Glomerular visceral epithelial cell (primary cell): Measurements from ENCODE around the gene SERPINA1.

Experiments used
- DNase-seq: peaks from one replicate; pipeline ENCODE4 v3.0.0-alpha.2; 2016; ENCODE audit errors: extremely low spot score

SERPINA1 gene

DNA sequence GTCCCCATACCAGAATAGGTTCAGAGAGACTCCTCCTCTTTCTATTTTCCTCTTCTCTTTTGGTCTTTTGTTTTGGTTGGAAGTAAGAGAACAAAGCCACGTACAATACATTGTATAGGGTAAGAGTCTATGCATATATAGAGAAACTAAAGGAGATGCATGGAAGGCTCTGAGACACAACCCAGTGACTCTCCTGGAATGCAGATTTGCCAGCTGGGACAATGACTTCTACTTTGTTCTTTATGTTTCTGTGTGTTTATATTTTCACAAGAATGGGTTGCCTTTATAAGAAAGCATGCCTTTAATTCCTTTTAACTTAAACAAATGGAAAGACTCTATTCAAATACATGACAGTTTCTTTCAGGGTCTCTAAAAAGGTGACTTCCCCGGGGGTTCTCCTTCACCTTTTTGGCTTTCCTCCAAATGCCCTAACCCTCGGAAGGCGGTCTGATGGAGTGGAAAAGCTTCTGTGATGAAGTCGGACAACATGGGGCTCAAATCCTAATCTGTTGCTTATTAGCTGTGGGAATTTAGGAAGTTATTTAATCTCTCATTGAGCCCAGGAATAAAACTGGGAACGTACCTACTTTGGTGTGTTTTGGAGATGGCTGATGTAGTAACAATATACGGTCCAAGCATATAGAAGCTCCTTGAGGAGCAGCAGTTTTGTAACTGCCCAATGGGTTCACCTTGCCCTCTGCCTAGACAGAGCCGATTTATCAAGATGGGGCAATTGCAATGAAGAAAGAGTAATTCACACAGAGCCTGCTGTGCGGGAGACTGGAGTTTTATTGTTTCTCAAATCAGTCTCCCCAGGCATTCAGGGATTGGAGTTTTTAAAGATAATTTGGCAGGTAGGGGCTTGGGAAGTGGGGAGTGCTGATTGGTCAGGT lies 9.1 kb upstream of the SERPINA1 start:
- no peak for DNase-seq

DNA sequence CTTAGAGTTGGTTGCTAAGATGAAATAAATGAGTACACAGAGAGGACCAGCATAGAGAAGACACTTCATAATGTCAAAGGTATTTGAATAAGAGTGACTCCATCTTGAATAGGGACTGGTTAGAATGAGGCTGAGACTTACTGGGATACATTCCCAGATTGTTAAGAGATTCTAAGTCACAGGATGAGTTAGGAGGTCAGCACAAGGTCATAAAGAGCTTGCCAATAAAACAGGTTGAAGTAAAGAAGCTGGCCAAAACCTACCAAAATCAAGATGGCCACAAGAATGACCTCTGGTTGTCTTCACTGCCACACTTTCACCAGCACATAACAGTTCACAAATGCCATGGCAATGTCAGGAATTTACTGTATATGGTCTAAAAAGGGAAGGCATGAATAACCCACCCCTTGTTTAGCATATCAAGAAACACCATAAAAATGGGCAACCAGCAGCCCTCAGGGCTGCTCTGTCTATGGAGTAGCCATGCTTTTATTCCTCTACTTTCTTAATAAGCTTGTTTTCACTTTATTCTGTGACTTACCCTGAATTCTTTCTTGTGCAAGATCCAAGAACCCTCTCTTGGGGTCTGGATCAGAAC lies 8.3 kb upstream of the SERPINA1 start:
- DNase-seq: no peak

DNA sequence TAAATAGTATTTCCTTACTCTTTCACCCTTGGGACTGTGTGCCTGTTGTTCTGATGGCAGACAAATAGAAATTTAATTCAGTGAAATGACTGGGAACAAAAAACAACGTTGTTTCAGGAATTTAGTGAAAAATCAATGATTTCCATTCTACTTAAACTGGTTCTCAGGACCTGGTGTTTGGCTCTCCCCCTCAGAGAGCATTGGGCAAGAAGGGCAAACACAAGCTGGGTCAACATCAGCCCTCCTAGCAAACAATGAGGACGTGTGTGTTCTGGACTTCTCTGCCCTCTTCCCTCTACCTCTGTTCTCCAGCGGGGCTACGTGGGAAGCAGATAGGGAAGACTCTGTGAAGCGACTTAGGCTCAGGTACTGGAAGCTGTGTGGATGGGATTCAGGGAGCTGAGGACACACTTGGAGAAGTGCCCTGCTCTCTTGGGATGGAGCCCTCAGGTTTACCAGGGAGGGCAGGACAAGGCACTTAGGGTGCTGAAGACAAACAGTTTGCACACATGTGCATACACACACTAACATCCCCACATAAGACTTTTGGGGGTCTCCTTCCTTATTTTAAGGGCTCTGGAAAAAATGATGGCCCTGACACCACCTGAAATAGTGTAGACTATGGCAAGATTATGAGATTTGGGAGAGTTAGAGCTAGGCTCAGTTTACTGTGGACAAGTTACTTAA lies 7.6 kb upstream of the SERPINA1 start:
- no peak for DNase-seq

DNA sequence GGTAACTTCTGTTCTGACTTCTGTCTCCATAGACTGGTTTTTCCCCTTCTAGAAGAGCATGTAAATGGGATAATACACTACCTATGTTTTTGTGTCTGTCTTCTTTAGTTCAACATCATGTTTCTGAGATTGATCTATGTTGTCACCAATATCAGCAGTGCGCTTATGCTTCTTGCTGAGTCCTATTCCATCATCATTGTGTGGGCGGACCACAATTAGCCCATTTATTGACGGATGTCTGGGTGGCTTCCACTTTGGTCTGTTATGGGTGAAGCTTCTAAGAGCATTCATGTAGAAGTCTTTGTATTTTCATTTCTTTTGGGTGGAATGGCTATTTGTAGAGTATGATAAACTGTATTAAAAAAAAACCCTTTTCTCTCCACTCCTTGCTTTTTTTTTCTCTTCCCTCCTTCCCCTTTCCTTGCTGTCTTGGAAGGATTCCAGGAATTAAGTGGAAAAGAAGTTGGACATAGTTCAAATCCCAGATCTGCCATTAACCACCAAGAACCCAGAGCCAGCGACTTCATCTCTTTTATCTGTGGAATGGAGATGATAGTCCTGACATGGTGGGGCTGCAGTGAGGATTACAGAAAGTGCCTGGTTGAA lies 7.0 kb upstream of the SERPINA1 start:
- no peak for DNase-seq

DNA sequence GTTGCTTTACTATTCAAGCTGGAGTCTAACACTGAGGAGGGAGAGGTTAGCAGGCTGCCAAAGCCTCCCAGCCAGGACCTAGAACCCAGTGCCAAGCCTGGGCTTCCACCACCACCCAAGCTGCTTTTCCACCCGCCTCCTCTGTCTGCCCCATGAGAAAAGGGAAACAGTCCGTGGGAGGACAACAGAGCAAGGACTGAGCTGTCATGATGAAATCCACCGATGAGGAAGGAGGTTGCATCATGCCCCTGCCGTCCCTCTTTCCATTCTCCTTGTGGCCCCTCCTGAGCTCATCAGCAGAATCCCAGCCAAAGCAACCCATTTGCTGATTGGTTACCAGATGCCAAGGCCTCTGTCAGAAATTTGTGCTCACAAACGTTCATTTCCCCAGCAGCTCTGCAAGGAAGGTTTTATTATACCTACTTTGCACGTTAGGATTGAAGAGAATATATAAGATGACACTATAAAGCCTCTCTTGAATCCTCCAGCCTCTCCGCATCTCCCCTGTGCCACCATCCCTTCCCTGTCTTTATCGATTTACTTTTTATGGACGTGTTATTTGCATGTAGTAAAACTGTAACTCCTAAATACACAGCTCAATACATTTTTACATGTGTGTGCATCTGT lies 6.3 kb upstream of the SERPINA1 start:
- no peak for DNase-seq

DNA sequence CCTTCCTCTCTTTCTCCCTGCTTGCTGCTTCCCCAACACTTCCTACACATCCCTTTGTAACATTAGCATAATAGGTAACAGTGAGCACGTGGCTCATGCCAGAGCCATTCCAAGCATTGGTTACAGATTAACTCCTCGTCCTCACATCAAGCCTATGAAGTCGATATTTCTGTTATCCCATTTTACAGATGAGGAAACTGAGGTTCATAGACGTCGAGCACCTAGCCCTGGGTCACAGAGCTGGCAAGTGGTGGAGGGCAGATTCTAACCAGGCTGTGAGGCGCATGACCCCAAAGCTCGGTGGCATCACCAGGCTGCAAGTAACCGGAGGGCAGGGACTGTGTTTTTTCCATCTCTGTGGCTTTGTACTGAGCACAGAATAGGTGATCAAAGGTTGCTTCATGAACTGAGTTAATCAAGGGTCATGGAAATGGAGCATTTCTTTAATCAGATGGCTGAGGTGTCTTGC lies 5.7 kb upstream of the SERPINA1 start:
- DNase-seq: no peak

DNA sequence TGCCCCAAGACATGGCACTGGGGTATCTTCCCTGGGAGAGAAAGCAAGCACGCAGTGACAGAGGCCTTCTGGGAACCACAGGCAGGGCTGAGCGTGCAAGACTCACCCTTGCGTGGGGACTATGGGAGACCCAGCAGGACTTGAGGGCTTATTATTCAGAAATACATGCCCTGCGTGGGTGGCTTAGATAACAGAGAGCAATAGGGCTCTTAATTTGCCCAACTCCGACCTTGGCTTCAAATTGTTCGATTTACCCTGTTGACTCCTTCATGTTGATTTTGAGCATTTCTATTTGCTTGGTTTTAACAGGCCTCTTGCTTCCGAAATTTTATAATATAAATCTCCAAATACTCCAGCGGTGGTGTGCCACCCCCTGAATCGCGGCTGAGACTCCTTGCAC lies 5.1 kb upstream of the SERPINA1 start:
- DNase-seq: no peak

DNA sequence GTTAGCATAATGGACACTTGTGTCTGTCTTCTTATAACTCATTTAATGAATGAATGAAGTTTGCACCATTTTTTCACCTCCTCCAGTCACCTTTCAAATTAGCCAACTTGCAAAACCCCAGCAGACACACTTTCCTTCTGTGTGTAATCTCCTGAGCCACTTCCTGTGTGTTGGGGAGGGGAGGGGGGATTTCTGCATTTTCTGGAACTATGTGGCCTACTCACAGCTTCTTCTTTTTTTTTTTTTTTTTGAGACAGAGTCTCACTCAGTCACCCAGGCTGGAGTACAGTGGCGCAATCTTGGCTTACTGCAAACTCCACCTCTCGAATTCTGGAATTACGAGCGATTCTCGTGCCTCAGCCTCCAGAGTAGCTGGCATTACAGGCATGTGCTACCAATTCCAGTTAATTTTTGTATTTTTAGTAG lies 4.1 kb upstream of the SERPINA1 start:
- DNase-seq: peak; percentile 49

DNA sequence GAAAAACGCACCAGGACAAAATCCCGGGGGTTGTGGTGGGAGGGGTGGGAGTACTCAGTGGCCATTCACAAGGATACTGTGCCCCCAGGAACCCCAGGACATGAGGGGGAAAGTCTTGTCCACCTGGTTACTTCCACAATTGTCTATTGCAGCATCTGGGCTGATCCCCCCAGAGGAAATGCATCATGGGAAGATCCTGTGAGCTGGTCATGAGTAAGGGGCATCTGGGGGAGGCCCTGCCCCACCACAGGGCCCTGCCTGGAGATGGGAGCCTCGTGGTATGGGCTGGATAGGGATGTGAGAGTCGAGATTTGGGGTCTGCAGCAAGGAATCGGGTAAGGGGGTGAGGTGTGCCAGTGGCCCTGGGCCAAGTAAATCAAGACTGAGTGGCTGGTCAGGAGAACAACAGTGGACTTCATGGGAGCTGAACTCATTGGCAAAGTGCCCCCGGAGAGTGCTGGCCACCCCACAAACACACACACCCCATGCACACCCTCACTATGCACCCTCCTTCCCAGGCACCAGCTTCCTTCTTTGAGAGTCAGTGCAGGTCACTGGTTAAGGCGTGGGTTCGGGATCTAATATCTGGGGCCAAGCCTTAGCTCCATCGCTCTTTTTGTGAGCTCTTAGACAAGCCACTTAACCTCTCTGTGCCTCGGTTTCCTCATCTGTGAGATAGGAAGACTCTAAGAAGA lies 3.0 kb upstream of the SERPINA1 start:
- no peak for DNase-seq

DNA sequence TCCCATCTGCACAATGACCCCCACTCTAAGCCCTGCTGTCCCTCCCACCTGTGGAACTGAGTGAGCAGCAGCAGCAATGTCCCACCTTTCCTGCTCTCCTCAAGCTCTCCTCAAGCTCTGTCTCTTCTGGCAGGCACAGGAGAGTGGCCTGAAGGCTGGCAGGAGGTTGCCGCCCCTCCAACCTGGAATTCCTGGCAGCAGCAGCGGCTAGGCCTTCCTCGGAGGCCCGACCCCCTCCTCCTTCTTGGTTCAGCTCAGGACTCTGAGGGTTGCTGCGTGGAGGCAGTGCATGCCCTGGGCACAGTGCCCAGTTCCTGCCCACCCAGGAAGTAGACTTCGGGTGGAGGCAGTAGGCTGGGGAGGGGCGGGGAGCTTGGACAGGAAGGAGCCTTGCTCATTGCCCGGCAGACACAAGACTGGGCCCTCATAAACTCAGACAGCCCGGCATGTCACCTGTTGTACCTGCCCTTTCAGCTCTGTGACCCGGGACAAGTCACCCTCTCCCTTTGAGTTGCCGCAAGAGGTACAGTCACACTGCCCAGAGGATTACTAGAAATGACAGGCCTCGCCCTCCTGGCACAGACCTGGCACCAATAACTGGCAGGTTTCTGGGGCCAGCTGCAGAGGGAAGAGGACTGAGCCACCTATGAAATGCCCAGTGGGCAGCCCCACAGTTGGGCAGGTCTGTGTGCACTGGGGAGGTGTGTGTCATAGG lies 2.1 kb upstream of the SERPINA1 start:
- DNase-seq: peak; percentile 78

DNA sequence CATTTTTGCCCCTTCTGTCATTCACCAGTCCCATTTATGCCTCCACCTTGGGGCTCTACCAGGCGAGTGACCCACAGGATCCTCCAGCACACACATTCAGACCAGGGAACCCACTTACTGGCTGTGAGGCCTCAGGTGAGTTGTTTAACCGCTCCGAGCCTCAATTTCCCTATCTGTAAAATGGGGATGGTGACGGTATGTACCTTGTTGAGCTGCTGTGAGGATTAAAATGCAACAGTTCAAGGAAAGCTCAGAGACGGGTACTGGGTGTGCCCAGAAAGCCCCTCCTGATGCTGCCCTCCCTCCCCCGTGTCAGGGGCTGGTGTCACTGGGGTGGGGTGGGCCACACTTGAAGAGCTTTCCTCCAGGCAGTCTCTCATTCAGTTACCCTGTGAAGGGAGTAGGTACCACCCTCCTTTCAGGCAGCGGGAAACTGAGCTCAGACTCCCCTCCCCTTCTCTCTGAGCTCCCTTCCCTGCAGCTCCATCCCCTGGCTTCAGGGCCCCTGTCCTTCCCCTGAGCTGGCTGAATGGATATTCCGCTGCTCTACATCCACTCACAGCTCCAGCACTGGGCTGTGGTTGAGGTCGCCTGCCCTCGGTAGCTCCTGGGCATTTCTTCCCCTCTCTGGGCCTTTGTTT lies 1.4 kb upstream of the SERPINA1 start:
- no peak for DNase-seq

DNA sequence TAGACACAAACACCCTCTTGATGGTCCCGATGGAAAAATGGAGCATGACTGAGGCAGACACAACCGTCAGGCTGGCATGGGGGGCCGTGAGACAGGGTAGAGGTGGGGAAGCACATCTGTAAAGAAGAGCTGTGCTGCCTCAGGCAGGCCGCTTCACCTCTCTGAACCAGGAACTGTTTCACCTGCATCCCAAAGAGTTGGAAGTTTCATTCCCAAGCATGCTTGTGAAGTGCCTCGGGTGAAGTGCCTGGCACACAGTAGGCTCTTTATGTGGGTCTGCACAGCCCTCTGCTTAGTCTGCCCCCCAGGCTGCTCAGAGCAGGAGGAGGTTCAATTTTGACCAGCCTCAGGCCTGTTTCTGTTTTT lies 685 bp upstream of the SERPINA1 start:
- no peak for DNase-seq

DNA sequence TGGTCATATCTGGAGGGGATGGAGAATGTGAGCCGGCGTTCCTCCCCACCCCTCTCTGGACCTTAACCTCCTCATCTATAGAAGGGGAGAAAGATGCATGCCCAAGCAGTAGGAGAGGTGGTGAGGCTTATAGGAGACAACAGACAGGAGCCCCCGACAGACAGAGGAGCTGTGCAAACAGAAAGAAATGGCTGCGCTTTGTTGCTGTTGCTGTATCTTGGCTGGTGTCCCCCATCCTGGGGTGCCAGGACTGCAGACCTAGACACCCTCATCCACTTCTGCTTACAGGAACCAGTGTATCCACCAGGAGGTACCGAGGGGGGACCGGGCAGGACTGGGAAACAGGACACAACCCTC lies 397 bp downstream of the SERPINA1 start:
- DNase-seq: no peak

DNA sequence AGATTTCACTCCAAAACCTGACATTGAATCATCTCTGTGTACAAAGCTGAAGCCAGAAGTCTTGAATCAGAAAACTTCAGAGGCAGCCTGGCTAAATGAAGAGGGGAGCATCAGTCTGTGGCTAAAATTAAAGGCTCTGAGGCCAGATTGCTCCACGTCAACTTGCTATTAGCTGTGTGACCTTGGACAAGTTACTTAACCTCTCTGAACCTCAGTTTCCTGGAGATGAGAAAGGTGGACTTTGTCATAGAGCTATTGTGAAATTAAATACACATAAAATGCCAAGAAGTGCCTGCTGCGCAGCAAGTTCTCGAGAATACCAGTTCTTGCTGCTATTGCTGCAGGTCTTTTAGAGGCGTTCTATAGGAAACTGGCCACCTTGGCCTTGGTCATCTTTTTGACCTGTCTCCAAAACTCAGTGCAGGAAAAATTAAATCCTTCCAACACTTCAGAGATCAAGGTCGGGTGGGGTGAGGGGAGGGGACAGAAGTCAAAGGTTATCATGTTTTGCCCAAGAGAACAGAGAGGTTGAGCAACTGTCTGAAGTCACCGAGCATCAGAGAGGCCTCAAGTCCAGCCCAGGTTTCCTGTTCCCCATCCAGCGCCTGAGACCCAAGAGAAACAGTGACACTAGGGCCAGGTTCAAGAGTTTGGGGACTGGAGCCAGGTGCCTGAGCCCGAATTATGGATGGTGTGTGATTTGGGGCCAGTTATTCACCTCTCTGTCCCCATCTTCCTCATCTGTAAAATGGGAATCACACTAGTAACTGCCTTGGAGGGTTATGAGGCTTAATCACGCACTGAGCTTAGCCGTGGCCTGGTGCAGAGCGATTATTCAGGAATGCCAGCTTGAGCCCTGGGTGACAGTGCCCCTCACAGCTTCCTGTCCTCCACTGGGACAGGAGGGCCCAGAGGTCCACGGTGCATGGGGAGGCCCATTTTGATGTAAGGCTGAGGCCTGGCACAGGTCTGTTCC lies 1.1 kb downstream of the SERPINA1 start:
- DNase-seq: no peak

DNA sequence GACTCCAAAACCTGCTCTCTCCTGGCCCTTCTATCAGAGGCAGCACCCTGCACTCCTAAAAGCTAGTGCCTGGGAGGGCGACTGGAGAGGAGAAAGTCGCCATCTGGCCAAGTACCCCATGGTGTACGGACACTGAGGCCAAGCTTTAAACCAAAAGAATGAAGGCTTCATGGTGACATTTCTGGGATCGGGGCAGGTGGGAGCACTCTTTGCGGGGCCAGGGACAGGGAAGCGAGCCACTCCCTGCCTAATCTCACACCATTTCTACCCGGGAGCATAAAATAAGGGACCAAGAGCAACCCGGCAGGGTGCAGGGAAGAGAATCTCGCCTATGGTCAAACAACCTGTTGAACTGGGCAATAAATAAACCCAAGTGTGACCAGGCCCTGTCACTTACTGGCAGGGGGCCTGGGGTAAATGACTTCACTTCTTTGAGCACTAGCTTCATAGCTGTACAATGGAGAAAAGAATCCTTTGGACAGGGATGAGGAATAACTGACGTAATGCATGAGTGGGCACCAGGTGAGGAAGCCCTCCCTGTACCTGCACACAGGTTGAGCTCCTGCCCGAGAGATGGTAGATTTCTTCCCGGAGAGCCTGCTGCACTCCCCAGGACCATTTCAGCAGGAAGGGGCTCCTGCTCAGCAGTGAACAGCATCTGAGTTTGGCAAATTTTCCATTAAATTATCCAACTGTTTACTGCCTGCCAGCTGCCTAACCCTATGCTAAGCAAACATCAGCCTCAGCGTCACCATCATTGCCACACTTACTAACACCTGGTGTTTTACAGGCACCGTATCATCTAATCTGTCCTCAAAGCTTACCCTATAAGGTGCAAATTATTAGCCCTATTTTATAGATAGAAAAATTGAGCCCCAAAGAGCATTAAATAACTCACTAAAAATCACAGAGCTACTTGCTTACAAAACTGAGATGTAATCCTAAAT lies 2.0 kb downstream of the SERPINA1 start:
- DNase-seq: no peak

DNA sequence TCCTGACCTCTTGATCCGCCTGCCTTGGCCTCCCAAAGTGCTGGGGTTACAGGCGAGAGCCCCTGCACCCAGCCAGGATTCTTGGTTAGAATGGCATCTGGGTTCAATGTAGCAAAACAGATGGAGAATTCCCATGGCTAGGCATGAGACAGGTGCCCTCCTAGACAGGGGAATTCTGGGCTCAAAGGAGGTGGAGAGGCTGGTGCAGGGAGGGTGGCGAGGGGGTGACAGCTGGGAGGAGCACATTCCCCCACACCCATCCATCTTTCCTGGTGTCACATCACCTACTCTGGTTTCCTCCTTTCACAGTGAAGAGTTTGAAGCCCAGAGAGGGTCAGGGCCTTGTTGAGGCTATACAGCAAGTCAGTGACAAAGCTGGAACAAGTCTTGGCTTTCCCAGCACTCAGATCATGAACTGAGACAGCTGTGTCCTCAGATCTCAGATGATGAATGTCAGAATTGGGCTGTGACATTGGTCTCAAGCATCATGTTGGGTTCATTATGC lies 2.8 kb downstream of the SERPINA1 start:
- no peak for DNase-seq

DNA sequence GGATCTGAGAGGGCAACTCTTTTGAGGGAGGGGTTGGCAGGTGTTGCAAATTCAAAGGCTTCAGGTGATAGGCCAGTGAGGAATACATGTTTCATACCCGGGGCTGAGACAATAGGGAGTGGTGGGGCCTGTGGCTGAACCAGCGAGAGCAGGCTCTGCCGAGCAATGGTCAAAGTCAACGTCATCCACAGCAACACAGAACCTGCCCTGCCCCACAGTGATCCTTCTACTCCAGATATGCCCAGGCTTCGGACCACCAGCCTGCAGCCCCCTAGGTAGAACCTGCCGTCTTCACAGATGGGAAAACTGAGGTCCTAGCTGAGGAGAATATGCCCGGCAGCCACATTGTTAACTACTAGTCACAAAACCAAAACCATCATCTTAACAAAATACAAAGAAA lies 4.1 kb downstream of the SERPINA1 start:
- DNase-seq: no peak

DNA sequence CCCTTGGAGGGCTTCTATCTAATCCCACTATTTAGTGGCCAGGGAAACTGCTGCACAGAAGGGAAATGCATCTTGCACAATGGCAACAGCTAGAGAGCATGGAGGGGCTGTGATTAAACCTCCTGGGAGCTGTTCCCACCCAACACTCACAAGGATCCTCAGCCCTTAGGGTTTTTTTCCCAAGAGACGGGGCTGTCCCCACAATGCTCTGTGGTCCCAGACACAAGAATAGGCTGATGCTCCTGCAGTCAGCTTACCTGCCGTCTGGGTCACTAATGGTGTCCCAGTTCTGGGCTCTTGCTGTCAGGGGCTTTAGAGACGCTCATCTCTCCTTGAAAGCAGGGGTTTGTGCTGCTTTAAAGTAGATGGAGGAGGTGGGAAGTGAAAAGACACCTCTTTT lies 4.6 kb downstream of the SERPINA1 start:
- DNase-seq: no peak
